Activated T-cell treated with anti-CD3 and anti-CD28 coated beads, Interleukin-2, amount 50 U/mL, for 4 hours (primary cell): Measurements from ENCODE around the gene INPP4B. TPM values are rescaled to one million over a fixed set of nuclear protein-coding genes. Genes with fewer than 3 reads are reported as not detected.
A peak's percentile ranks its signal among the peaks of the same experiment; 100 is the strongest.

Source experiments
- ATAC-seq, 2 donors: fragments of 200-7000 bp; cut with Tn5 transposase; one replicate each; pipeline ENCODE4 v1.10.0; 2021
- DNase-seq: peaks from one replicate; pipeline ENCODE4 v3.0.0-alpha.2; 2020
- H3K27me3 Mint-ChIP-seq: one replicate; pipeline ENCODE4 v1.8.0; 2021; ENCODE audit warnings: low read depth, mixed read lengths
- H3K36me3 Mint-ChIP-seq: one replicate; pipeline ENCODE4 v1.8.0; 2022; ENCODE audit warnings: mixed read lengths; ENCODE audit not compliant: insufficient read depth
- H3K4me1 Mint-ChIP-seq: one replicate; pipeline ENCODE4 v1.8.0; 2021; ENCODE audit warnings: low read depth, mixed read lengths
- H3K4me3 Mint-ChIP-seq: one replicate; pipeline ENCODE4 v1.8.0; 2021; ENCODE audit warnings: mild to moderate bottlenecking, moderate library complexity, mixed read lengths
- H3K9me3 Mint-ChIP-seq: one replicate; pipeline ENCODE4 v1.8.0; 2021; ENCODE audit warnings: mixed read lengths
- total RNA-seq, 3 donors: library from RNA; stranded (reverse); gene quantifications; one replicate each; pipeline ENCODE4 v1.2.1, GENCODE V29; 2021

INPP4B gene
- total RNA-seq, 3 donors from 2014 or later: 93.2 to 99.0 (median 93.4) TPM

GRCh38 chr4:142728233-142728632, 117.9 kb downstream of the INPP4B start:
- Mint-ChIP-seq H3K4me1 (peaks cover 2% of the 10 kb centered on the region), H3K4me3 (no peak overlapping the region), H3K27me3 (no peaks in the 10 kb centered on the region), H3K36me3 (no peaks in the 10 kb centered on the region), H3K9me3 (no peaks in the 10 kb centered on the region)
- DNase-seq: no peak
- no peak for ATAC-seq

GRCh38 chr4:142727149-142727548, 119.0 kb downstream of the INPP4B start:
- H3K27me3 Mint-ChIP-seq: no peaks in the 10 kb centered on the region
- H3K4me3 Mint-ChIP-seq: no peak overlapping the region
- H3K4me1 Mint-ChIP-seq: peaks cover 3% of the 10 kb centered on the region
- no peaks in the 10 kb centered on the region for H3K9me3 Mint-ChIP-seq
- DNase-seq (no peak), ATAC-seq (no peak)
- no peaks in the 10 kb centered on the region for H3K36me3 Mint-ChIP-seq

- Mint-ChIP-seq H3K9me3 (no peaks in the 10 kb centered on the region), H3K36me3 (no peaks in the 10 kb centered on the region), H3K4me3 (no peak overlapping the region), H3K27me3 (no peaks in the 10 kb centered on the region), H3K4me1 (peaks cover 5% of the 10 kb centered on the region)
- no peak for DNase-seq
- ATAC-seq: no peak
Observed at GRCh38 chr4:142725886-142726285, 120.2 kb downstream of the INPP4B start.

GRCh38 chr4:142721187-142721586, 124.9 kb downstream of the INPP4B start:
- H3K36me3 Mint-ChIP-seq: no peaks in the 10 kb centered on the region
- H3K27me3 Mint-ChIP-seq: no peaks in the 10 kb centered on the region
- no peak overlapping the region for H3K4me3 Mint-ChIP-seq
- no peak for ATAC-seq
- DNase-seq: no peak
- peaks cover 8% of the 10 kb centered on the region for H3K4me1 Mint-ChIP-seq
- no peaks in the 10 kb centered on the region for H3K9me3 Mint-ChIP-seq

- no peaks in the 10 kb centered on the region for H3K9me3 Mint-ChIP-seq
- H3K4me3 Mint-ChIP-seq: no peak overlapping the region
- H3K4me1 Mint-ChIP-seq: peaks cover 15% of the 10 kb centered on the region
- DNase-seq (no peak), ATAC-seq (peak; percentile 67 to 73)
- H3K27me3 Mint-ChIP-seq: no peaks in the 10 kb centered on the region
- H3K36me3 Mint-ChIP-seq: peaks cover 3% of the 10 kb centered on the region
Observed at GRCh38 chr4:142719854-142720541, 126.1 kb downstream of the INPP4B start.

DNA sequence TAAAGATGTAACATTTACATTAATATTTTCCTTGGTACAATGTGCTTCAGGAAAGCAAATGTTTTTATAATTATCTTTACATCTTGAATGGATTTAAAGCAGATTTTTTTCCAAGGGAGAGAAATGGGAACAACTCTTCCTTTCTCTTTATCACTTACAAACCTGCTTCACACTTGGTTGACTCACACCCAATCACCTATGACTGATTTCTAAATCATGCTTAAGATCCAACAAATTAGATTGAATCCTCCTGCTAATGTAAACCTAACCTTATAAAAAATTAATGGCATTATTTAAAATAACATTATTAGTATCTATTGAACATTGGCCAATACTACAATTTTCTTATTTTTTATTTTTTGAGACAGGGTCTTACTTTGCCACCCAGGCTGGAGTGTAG, 127.1 kb downstream of the INPP4B start:
- DNase-seq (no peak), ATAC-seq (no peak)
- H3K27me3 Mint-ChIP-seq: no peaks in the 10 kb centered on the region
- H3K36me3 Mint-ChIP-seq: peaks cover 3% of the 10 kb centered on the region
- H3K4me1 Mint-ChIP-seq: peaks cover 22% of the 10 kb centered on the region
- no peak overlapping the region for H3K4me3 Mint-ChIP-seq
- H3K9me3 Mint-ChIP-seq: no peaks in the 10 kb centered on the region

GRCh38 chr4:142715727-142716126, 130.4 kb downstream of the INPP4B start:
- H3K27me3 Mint-ChIP-seq: no peaks in the 10 kb centered on the region
- no peak overlapping the region for H3K4me3 Mint-ChIP-seq
- peaks cover 11% of the 10 kb centered on the region for H3K36me3 Mint-ChIP-seq
- ATAC-seq: no peak
- peaks cover 18% of the 10 kb centered on the region for H3K9me3 Mint-ChIP-seq
- DNase-seq: no peak
- H3K4me1 Mint-ChIP-seq: peaks cover 47% of the 10 kb centered on the region

DNA sequence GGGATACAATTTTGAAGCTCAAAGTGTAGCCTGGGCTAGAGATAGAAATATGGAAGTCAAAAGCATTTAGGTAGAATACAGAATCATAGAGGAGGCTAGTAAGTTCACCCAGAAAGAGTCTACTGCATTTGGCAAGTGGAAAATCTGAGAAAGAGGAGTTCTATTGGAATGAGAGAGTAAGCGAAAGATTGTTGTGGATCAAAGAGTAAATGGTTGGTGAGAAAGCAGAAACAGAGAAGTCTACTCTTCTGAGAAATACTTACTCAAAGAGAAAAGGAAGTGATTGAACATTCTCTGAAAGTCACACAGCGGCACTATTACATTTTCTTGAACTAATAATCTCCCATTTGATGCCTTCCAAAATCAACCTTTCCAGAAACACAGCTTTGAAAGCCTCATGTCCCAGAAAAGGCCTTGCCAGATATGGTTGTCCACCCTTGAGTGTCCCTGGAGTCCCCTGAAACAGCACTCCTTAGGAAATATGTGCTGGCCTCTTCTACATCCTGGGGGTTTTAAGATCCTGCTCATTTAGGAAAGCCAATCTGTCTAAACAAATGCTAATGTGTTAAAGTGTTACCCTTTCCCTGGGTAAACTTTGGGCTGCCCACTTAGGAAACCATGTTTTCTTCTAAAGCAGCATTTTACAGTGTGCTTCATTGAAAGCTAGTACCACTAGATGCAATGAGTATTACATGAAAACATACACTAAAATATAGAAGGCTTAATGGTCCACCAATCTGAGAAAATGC, 132.6 kb downstream of the INPP4B start:
- Mint-ChIP-seq H3K27me3 (no peaks in the 10 kb centered on the region), H3K4me3 (peak overlapping the region; percentile 24), H3K36me3 (peaks cover 15% of the 10 kb centered on the region), H3K9me3 (peaks cover 28% of the 10 kb centered on the region), H3K4me1 (peaks cover 54% of the 10 kb centered on the region)
- DNase-seq: no peak
- ATAC-seq: peak; percentile 37 to 59

- peaks cover 33% of the 10 kb centered on the region for H3K4me1 Mint-ChIP-seq
- peaks cover 32% of the 10 kb centered on the region for H3K9me3 Mint-ChIP-seq
- peaks cover 16% of the 10 kb centered on the region for H3K36me3 Mint-ChIP-seq
- DNase-seq (no peak), ATAC-seq (no peak)
- no peaks in the 10 kb centered on the region for H3K27me3 Mint-ChIP-seq
- H3K4me3 Mint-ChIP-seq: no peak overlapping the region
Observed at GRCh38 chr4:142708231-142708630, 137.9 kb downstream of the INPP4B start.

DNA sequence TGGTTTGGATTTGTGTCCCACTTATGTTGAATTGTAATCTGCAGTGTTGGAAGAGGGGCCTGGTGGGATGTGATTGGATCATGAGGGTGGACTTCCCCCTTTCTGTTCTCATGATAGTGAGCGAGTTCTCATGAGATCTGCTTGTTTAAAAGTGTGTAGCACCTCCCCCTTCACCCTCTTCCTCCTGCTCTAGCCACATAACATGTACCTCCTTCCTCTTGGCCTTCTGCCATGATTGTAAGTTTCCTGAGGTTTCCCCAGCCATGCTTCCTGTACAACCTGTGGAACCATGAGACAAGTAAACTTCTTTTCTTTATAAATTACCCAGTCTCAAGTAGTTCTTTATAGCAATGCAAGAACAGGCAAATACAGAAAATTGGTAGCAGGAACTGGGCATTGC, 138.7 kb downstream of the INPP4B start:
- Mint-ChIP-seq H3K4me1 (peaks cover 29% of the 10 kb centered on the region), H3K9me3 (peaks cover 23% of the 10 kb centered on the region), H3K27me3 (no peaks in the 10 kb centered on the region), H3K36me3 (peaks cover 15% of the 10 kb centered on the region), H3K4me3 (no peak overlapping the region)
- ATAC-seq: no peak
- DNase-seq: no peak

- Mint-ChIP-seq H3K4me1 (peaks cover 26% of the 10 kb centered on the region), H3K9me3 (peaks cover 21% of the 10 kb centered on the region), H3K36me3 (peaks cover 13% of the 10 kb centered on the region), H3K4me3 (no peak overlapping the region), H3K27me3 (no peaks in the 10 kb centered on the region)
- ATAC-seq: no peak
- no peak for DNase-seq
Observed at GRCh38 chr4:142706381-142706780, 139.7 kb downstream of the INPP4B start.

DNA sequence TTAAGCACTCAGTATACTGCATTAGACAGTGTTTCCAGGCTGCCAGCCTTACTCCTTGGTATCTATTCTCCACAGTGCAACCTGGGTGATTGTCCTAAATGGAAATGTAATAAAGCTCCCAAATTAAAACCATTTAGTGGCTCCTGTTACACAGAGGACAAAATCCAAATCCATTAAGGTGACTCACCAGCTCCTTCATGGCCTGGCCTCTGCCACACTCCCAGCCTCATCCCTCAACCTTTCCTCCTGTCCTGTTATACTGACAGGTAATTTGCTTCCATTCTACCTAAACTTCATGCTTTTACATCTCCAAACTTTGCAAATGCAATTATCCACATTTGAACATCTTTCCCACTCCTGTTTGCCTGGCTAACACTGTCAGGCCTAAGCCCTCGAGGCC, 140.3 kb downstream of the INPP4B start:
- Mint-ChIP-seq H3K4me3 (no peak overlapping the region), H3K4me1 (peaks cover 26% of the 10 kb centered on the region), H3K36me3 (peaks cover 10% of the 10 kb centered on the region), H3K9me3 (peaks cover 18% of the 10 kb centered on the region), H3K27me3 (no peaks in the 10 kb centered on the region)
- DNase-seq (no peak), ATAC-seq (no peak)

- peaks cover 31% of the 10 kb centered on the region for H3K4me1 Mint-ChIP-seq
- peaks cover 7% of the 10 kb centered on the region for H3K9me3 Mint-ChIP-seq
- no peak overlapping the region for H3K4me3 Mint-ChIP-seq
- peak in 1 of 2 donors; percentile 47 for ATAC-seq
- peaks cover 5% of the 10 kb centered on the region for H3K36me3 Mint-ChIP-seq
- H3K27me3 Mint-ChIP-seq: no peaks in the 10 kb centered on the region
- no peak for DNase-seq
Observed at GRCh38 chr4:142703694-142704309, 142.3 kb downstream of the INPP4B start.

GRCh38 chr4:142701017-142701416, 145.1 kb downstream of the INPP4B start:
- DNase-seq (no peak), ATAC-seq (no peak)
- no peaks in the 10 kb centered on the region for H3K27me3 Mint-ChIP-seq
- H3K9me3 Mint-ChIP-seq: no peaks in the 10 kb centered on the region
- no peak overlapping the region for H3K4me3 Mint-ChIP-seq
- peaks cover 56% of the 10 kb centered on the region for H3K4me1 Mint-ChIP-seq
- H3K36me3 Mint-ChIP-seq: no peaks in the 10 kb centered on the region

GRCh38 chr4:142700531-142700930, 145.6 kb downstream of the INPP4B start:
- ATAC-seq: no peak
- Mint-ChIP-seq H3K4me1 (peaks cover 61% of the 10 kb centered on the region), H3K36me3 (no peaks in the 10 kb centered on the region), H3K27me3 (no peaks in the 10 kb centered on the region), H3K9me3 (no peaks in the 10 kb centered on the region), H3K4me3 (no peak overlapping the region)
- DNase-seq: no peak
